Loucy (cell line): Measurements from ENCODE around the gene S100Z.

Experiments used
- H2AFZ ChIP-seq: fragments of 200-600 bp; sonication (generic); 2 replicates; pipeline ENCODE4 v1.6.0; 2016; ENCODE audit warnings: antibody characterized with exemption, mild to moderate bottlenecking, low read length, moderate library complexity
- H3F3A ChIP-seq: fragments of 200-600 bp; 2 replicates; pipeline ENCODE4 v1.6.0; 2016; ENCODE audit warnings: antibody characterized with exemption, low read depth, mild to moderate bottlenecking
- H3K27me3 ChIP-seq: fragments of 200-600 bp; sonication (generic); 2 replicates; pipeline ENCODE4 v1.6.1; 2014; ENCODE audit warnings: low read length, mild to moderate bottlenecking; ENCODE audit not compliant: insufficient read depth, poor library complexity, severe bottlenecking
- H3K36me3 ChIP-seq: fragments of 200-600 bp; sonication (generic); 2 replicates; pipeline ENCODE4 v1.6.1; 2016; ENCODE audit warnings: low read length; ENCODE audit not compliant: insufficient read depth
- H3K4me1 ChIP-seq: fragments of 200-600 bp; sonication (generic); 2 replicates; pipeline ENCODE4 v1.5.1; 2014; ENCODE audit warnings: low read length, mild to moderate bottlenecking; ENCODE audit not compliant: insufficient read depth, poor library complexity, severe bottlenecking
- H3K4me2 ChIP-seq: fragments of 200-600 bp; sonication (generic); 2 replicates; pipeline ENCODE4 v1.6.0; 2014; ENCODE audit warnings: antibody characterized with exemption, low read length, low read depth, mild to moderate bottlenecking; ENCODE audit not compliant: poor library complexity, severe bottlenecking
- H3K4me3 ChIP-seq: fragments of 200-600 bp; sonication (generic); 2 replicates; pipeline ENCODE4 v1.5.1; 2014; ENCODE audit warnings: low read length, mild to moderate bottlenecking, mixed read lengths; ENCODE audit not compliant: poor library complexity, severe bottlenecking
- H3K79me2 ChIP-seq: fragments of 200-600 bp; sonication (generic); 2 replicates; pipeline ENCODE4 v1.6.1; 2014; ENCODE audit warnings: low read length; ENCODE audit not compliant: insufficient read depth
- H3K9ac ChIP-seq: fragments of 200-600 bp; sonication (generic); 2 replicates; pipeline ENCODE4 v1.6.0; 2014; ENCODE audit warnings: mild to moderate bottlenecking, low read depth, low read length, moderate library complexity; ENCODE audit not compliant: poor library complexity, severe bottlenecking
- H3K9me2 ChIP-seq: fragments of 200-600 bp; sonication (generic); replicated peaks from 2 replicates; pipeline ENCODE4 v1.6.1; 2016; ENCODE audit warnings: low read depth, low read length, mixed read lengths
- H3K9me3 ChIP-seq: fragments of 200-600 bp; sonication (generic); 2 replicates; pipeline ENCODE4 v1.6.1; 2014; ENCODE audit warnings: mild to moderate bottlenecking, antibody characterized with exemption, low read length, low read depth; ENCODE audit not compliant: insufficient read depth
- H4K20me1 ChIP-seq: fragments of 200-600 bp; sonication (generic); 2 replicates; pipeline ENCODE4 v1.6.0; 2014; ENCODE audit warnings: antibody characterized with exemption, low read length, mild to moderate bottlenecking; ENCODE audit not compliant: insufficient read depth, poor library complexity, severe bottlenecking
- CTCF ChIP-seq: fragments of 200-600 bp; sonication (generic); conservative IDR thresholded peaks from 2 replicates; pipeline ENCODE4 v1.5.1; 2014; ENCODE audit warnings: mild to moderate bottlenecking, antibody characterized with exemption, low read length
- EZH2phosphoT487 ChIP-seq: fragments of 200-600 bp; IDR thresholded peaks from 2 replicates; pipeline ENCODE4 v1.6.1; 2018; ENCODE audit warnings: antibody characterized with exemption, mild to moderate bottlenecking, moderate library complexity, borderline replicate concordance

Gene S100Z

GRCh38 chr5:76941000-76941399 lies 91.2 kb downstream of the S100Z start:
- Histone ChIP-seq H3K9ac (no peak overlapping the region), H3K27me3 (no peaks in the 10 kb centered on the region), H3K4me2 (no peak overlapping the region), H3K9me3 (no peaks in the 10 kb centered on the region), H3K36me3 (no peaks in the 10 kb centered on the region), H3F3A (no peaks in the 10 kb centered on the region), H3K4me1 (no peaks in the 10 kb centered on the region), H2AFZ (no peak overlapping the region), H3K4me3 (no peak overlapping the region), H3K79me2 (no peaks in the 10 kb centered on the region), H4K20me1 (no peaks in the 10 kb centered on the region), H3K9me2 (no peaks in the 10 kb centered on the region)
- TF ChIP-seq EZH2phosphoT487 (no peak), CTCF (no peak)

DNA sequence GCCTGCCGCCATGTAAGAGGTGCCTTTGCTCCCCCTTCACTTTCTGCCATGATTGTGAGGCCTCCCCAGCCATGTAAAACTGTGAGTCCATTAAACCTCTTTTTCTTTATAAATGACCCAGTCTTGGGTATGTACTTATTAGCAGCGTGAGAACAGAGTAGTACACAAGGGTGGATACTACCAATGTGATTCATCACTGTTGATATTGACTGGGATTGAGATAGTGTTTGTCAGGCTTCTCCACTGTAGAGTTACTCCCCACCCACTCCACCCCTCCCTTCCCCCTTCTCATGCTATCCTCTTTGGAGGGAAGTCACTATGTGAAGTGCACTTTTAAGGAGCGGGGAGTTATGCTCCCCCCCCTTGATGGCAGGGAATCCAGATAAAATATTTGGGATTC lies 91.6 kb downstream of the S100Z start:
- Histone ChIP-seq H3K4me2 (no peak overlapping the region), H4K20me1 (no peaks in the 10 kb centered on the region), H3K79me2 (no peaks in the 10 kb centered on the region), H3F3A (no peaks in the 10 kb centered on the region), H3K9ac (no peak overlapping the region), H2AFZ (no peak overlapping the region), H3K27me3 (no peaks in the 10 kb centered on the region), H3K9me3 (no peaks in the 10 kb centered on the region), H3K4me1 (no peaks in the 10 kb centered on the region), H3K4me3 (no peak overlapping the region), H3K36me3 (no peaks in the 10 kb centered on the region), H3K9me2 (no peaks in the 10 kb centered on the region)
- no peak for TF ChIP-seq EZH2phosphoT487
- no peak for TF ChIP-seq CTCF

DNA sequence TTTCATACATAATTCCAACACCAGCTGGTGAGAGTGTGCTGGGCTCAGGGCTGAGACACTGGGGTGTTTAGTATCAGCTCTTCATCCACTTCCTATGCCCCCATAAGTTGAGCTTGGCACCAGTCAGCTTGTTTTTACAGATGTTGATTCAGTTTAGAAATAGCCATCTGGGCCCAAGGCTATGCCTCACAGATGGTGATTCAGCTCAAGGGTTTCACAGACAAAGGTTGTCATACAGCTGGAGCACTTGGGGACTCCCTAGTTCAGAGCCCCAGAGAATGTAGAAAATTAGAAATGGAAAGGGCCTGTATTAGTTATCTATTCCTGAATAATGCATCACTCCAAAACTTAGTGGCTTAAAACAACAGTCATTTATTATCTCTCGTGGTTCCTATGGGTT lies 92.8 kb downstream of the S100Z start:
- Histone ChIP-seq H3K36me3 (no peaks in the 10 kb centered on the region), H3K79me2 (no peaks in the 10 kb centered on the region), H3F3A (no peaks in the 10 kb centered on the region), H3K9me2 (no peaks in the 10 kb centered on the region), H4K20me1 (no peaks in the 10 kb centered on the region), H3K27me3 (no peaks in the 10 kb centered on the region), H3K4me2 (no peak overlapping the region), H2AFZ (no peak overlapping the region), H3K4me3 (no peak overlapping the region), H3K9ac (no peak overlapping the region), H3K9me3 (no peaks in the 10 kb centered on the region), H3K4me1 (no peaks in the 10 kb centered on the region)
- TF ChIP-seq CTCF = no peak
- TF ChIP-seq EZH2phosphoT487 = no peak
